Urinary bladder (tissue), 4 donors: ENCODE results near the gene FBXW7. TPM values are rescaled to one million over a fixed set of nuclear protein-coding genes. Genes with fewer than 3 reads are reported as not detected.

Experiments
- DNase-seq: peaks from one replicate; pipeline ENCODE4 v3.0.0-alpha.2; 2015; ENCODE audit errors: extremely low spot score
- H3K27ac ChIP-seq: one replicate; pipeline ENCODE4 v1.5.1; 2013; ENCODE audit warnings: low read depth, mild to moderate bottlenecking, moderate library complexity
- H3K36me3 ChIP-seq: one replicate; pipeline ENCODE4 v1.6.1; 2013; ENCODE audit warnings: mild to moderate bottlenecking, moderate library complexity; ENCODE audit not compliant: insufficient read depth
- H3K4me1 ChIP-seq: one replicate; pipeline ENCODE4 v1.6.1; 2013; ENCODE audit warnings: mild to moderate bottlenecking, moderate library complexity; ENCODE audit not compliant: insufficient read depth
- H3K4me3 ChIP-seq: one replicate; pipeline ENCODE4 v1.5.1; 2013; ENCODE audit warnings: low read depth, low read length
- WGBS: extraction: QIAGEN DNeasy Blood & Tissue Kit; methylation state at CpG from one replicate; pipeline ENCODE4 v1.1.7; 2013; 5-methylcytosine and 5-hydroxymethylcytosine counted together
- polyA plus RNA-seq: library from polyadenylated mRNA; stranded (reverse); fragments of 200-250 nt; gene quantifications from one replicate; pipeline ENCODE4 v1.2.3, GENCODE V29; 2013
- total RNA-seq: library from RNA; depleted of rRNA; stranded (reverse); fragments of >200 nt; gene quantifications from one replicate; pipeline ENCODE4 v1.2.3, GENCODE V29; 2014
- donor health status: healthy with polysubstance abuse.
- donor health status: healthy.

The FBXW7 gene
- total and polyA plus RNA-seq, 2 donors: 7.9 to 101 TPM

DNA sequence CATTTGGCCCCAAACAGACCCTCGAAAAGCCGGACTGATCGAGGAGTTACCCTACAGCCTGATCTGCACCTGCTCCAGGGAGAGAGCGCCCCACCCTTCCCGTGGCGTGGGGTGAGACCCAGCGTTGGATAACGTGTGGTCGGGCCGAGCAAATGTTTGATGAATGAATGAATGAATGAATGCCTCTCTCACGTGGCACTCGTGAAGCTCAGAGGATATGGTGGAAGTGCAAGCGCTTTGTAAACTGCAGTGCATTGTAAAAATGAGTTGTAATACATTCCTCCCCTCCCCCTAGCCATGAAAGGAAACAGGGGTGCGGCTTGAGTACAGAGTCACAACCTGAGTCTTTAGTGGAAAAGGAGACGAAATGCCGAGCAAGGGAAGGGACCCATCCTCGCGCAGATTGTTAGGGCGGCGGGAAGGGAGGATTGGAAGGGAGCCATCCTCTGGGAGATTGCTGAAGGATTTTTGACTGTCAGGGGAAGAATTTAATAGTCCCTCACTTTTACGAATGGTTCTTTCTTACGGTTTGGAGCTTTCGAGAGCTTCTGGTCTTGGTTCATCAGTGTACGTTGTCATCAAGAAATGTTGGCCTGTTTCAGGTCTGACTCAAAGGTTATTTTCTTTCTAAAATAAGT is 772 bp upstream of the FBXW7 start:
- DNase-seq: no peak
- Histone ChIP-seq H3K27ac (peak overlapping the region; percentile 91), H3K4me1 (no peaks in the 10 kb centered on the region), H3K4me3 (peak overlapping the region; percentile 64), H3K36me3 (no peaks in the 10 kb centered on the region)
- under 1% methylated on average over 24 of the region's 24 CpGs for WGBS

DNA sequence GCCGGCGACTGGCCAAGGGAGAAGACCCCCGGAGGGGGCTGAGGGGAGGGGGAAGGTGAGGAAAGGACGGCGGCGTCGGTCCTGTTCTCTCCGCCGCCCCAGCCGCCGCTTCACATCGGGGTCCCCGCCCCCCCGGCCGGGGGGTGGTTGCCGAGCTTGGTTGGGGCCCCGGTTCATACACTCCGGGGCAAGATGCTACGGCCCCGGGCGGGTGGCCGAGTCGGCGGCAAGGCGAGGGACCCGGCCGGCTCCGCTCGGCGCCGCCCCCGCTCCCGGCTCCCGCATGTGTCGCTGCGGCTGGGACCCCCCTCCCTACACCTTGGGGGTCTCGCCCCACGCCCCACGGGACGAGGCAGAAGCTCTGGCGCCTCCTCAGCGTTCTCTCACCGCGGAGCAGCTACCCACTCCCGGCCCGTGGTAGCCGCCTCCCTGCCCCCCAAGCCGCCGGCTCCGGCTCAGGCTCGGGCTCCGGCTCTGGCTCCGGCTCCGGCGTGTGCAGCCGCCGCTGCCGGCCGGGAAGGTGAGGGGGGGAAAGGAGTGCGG is 461 bp downstream of the FBXW7 start:
- under 1% methylated on average over 60 of the region's 60 CpGs for WGBS
- DNase-seq: no peak
- Histone ChIP-seq H3K4me3 (peak overlapping the region; percentile 98), H3K4me1 (no peaks in the 10 kb centered on the region), H3K27ac (peak overlapping the region; percentile 95), H3K36me3 (no peaks in the 10 kb centered on the region)

DNA sequence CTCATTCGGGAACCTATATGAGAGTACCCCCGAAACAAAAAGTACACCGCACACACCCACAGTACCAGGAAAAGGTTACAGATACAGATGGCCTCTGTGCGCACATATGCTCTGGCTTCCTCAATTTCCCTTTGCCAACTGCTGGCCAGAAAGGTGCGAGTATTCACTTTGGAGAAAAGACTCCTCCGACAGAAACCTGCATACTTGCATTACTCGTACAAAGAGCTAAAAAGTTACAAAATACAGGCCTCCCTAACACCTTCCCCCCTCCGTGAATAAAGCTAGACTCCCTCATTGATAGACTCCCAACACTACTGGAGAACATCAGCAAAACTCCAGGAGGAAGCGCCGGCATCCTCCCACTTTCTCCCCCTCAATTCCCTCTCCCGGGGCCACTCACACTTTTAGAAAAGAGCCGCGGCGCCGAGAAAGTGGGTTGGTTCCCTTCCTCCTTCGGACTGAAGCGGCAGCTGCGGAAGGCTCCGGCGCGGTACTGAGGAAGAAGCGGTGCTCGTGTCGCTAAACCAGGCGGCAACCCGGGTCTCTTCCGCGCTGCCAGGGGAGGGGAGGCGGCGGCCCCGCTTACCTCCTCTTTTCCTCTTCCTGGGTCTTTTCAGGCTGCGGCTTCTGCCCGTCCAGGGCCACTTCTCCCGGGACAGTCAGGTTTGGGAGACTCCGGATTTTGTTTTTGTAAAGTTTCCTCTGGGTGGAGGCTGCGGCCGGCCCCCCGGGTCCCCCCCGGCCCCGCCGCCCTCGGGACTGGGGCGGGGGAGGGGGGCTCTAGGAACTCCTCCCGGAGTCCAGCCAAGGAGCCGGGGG is 1.1 kb downstream of the FBXW7 start:
- Histone ChIP-seq H3K27ac (no peak overlapping the region), H3K36me3 (no peaks in the 10 kb centered on the region), H3K4me1 (no peaks in the 10 kb centered on the region), H3K4me3 (peak overlapping the region; percentile 98)
- no peak for DNase-seq
- WGBS: 2% methylated on average over 45 of the region's 45 CpGs

DNA sequence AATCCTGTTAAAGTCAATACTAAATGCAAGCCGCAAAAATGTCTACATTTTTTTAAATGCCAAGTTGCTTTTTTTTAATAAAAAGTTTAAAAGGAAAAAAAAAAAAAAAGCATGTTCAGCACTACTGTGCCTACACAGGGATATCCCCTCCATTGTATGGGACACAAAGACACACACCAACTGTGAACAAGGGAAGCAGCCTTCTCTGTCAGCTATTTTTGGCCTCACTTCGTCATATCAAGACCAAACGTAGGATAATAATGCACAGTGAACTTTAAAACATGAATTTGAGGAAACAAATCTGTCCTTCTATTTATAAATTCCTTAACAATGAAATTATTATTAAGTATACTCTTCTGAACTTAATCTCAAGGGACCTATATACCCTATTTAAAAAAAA is 4.4 kb downstream of the FBXW7 start:
- DNase-seq: no peak
- Histone ChIP-seq H3K36me3 (no peaks in the 10 kb centered on the region), H3K4me3 (no peak overlapping the region), H3K4me1 (no peaks in the 10 kb centered on the region), H3K27ac (no peak overlapping the region)
- WGBS: 70% methylated on average over 3 of the region's 3 CpGs

DNA sequence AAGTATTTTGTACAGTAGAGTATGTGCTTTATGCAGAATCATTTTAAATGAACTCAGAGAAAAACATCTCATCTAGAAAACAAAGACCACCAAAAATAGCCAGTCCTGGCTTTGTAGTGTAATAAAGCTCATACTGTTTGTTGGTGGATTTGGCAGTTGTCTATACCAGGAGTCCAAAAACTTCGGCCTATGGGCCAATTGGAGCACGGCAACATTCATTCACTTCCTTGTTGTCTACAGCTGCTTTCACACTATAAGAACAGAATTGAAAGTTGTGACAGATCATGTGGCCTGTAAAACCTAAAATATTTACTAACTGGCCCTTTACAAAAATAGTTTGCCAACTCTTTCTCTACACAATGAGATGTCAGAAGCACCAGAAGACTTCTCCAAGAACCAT is 5.3 kb downstream of the FBXW7 start:
- DNase-seq: no peak
- Histone ChIP-seq H3K36me3 (peaks cover under 1% of the 10 kb centered on the region), H3K27ac (no peak overlapping the region), H3K4me1 (no peaks in the 10 kb centered on the region), H3K4me3 (no peak overlapping the region)
- 82% methylated on average over 2 of the region's 2 CpGs for WGBS

DNA sequence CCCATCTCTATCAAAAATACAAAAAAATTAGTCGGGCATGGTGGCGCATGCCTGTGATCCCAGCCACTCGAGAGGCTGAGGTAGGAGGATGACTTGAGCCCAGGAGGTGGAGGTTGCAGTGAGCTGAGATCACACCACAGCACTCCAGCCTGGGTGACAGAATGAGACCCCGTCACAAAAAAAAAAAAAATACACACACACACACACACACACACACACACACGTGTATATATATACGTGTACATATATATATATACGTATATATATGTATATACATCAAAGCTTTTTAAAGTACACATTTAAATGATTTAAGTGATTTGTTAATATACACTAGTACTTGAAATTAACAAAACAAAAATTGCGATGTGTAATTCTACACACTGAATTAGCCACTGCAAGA is 6.0 kb downstream of the FBXW7 start:
- 94% methylated on average over 8 of the region's 8 CpGs for WGBS
- no peaks in the 10 kb centered on the region for H3K4me1 ChIP-seq
- H3K4me3 ChIP-seq: no peak overlapping the region
- H3K36me3 ChIP-seq: peaks cover 3% of the 10 kb centered on the region
- DNase-seq: no peak
- H3K27ac ChIP-seq: no peak overlapping the region

DNA sequence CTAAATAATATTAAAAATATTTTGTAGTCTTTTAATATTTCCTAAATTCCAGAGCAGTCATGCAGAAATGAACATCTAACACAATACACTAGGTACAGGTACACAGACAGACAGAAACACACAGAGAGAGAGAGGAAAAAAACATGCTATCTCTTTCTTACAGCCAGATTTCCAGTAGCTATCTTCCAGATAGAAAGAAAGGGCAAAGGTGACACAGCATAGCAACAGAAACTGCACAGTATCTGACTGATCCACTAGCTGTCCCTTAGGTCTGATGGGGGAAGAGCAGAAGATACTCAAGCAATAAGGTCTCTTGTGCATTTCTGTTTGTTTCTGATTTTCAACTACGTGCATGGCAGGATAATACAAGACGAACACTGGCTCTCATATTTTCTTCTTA is 7.8 kb downstream of the FBXW7 start:
- H3K36me3 ChIP-seq: peaks cover 3% of the 10 kb centered on the region
- no peak overlapping the region for H3K4me3 ChIP-seq
- 93% methylated on average over 2 of the region's 2 CpGs for WGBS
- no peak for DNase-seq
- no peaks in the 10 kb centered on the region for H3K4me1 ChIP-seq
- H3K27ac ChIP-seq: no peak overlapping the region

DNA sequence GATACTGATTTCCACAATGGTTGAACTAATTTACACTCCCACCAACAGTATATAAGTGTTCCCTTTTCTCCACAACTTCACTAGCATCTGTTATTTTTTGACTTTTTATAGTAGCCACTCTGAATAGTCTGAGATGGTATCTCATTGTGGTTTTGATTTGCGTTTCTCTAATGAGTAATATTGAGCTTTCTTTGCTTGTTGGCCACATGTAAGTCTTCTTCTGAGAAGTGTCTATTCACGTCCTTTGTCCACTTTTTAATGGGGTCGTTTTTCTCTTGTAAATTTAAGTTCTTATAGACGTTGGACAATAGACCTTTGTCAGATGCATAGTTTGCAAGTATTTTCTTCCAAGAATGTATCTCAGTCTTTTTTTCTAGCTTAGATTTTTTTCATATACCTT is 10.0 kb downstream of the FBXW7 start:
- WGBS: 70% methylated on average over 4 of the region's 4 CpGs
- Histone ChIP-seq H3K4me1 (no peaks in the 10 kb centered on the region), H3K27ac (no peak overlapping the region), H3K36me3 (peaks cover 3% of the 10 kb centered on the region), H3K4me3 (no peak overlapping the region)
- DNase-seq: no peak

DNA sequence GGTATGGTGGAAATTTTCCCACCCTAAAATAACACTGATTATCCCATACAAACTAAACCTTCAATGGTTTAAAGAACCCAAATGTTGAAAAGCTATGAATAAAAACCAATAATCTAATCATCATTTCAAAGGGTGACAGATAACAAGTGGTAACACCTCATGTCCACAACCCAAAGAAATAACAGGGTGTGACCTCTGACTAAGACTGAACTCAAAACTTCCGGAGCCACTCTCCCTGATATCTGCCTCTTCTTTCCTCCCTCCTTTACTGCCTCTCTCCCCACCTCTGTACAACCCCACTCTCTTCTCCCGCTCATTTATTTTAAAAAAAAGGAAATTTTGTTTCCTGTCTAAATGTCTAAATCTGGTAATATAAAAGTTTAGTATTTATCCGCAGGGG is 11.5 kb downstream of the FBXW7 start:
- DNase-seq: no peak

DNA sequence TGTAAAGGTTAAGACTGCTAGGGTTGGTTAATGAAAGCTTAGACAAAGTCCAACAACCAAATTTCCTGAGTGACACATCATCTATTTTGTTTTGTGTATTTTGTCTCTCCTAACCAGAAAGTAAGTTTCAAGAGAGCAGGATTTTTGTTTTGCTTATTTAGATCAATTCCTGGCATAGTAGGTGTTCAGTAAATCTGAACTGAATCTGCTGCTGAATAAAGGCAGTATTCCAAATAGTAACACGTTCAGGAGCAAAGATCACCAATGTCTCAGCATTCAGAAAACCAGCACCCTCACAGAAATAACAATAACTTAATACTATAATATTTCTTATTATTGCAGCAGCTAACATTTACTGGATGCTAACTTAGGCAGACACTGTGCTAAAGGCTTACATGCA is 12.2 kb downstream of the FBXW7 start:
- Histone ChIP-seq H3K27ac (no peak overlapping the region), H3K36me3 (peaks cover 3% of the 10 kb centered on the region), H3K4me3 (no peak overlapping the region), H3K4me1 (no peaks in the 10 kb centered on the region)
- no peak for DNase-seq
- WGBS: 69% methylated on average over 1 of the region's 1 CpG

More for the DNA sequence above, 11.5 kb downstream of the FBXW7 start:
- H3K4me1 ChIP-seq: no peaks in the 10 kb centered on the region
- no peak overlapping the region for H3K4me3 ChIP-seq
- WGBS: 89% methylated on average over 3 of the region's 3 CpGs
- no peak overlapping the region for H3K27ac ChIP-seq
- H3K36me3 ChIP-seq: peaks cover 3% of the 10 kb centered on the region

DNA sequence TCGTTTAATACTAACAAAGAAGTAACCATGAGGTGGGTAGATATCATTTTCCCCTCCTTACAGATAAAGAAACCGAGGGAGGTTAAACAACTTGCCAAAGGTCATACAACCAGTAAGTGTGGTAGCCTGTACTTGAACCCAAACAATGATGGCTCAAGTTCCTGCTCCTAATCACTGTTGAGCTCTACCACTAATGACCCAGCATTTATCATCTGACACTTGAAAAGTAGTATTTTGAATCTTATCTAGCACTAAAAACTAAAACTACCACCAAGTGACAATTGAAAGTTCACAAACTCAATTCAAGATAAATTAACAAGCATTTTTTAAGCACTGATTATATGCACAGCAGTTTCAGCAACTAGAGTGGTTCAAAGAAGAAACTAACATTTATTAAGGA is 13.1 kb downstream of the FBXW7 start:
- no peak for DNase-seq
- 65% methylated on average over 2 of the region's 2 CpGs for WGBS
- H3K36me3 ChIP-seq: peaks cover 3% of the 10 kb centered on the region
- no peak overlapping the region for H3K4me3 ChIP-seq
- H3K4me1 ChIP-seq: no peaks in the 10 kb centered on the region
- H3K27ac ChIP-seq: no peak overlapping the region

DNA sequence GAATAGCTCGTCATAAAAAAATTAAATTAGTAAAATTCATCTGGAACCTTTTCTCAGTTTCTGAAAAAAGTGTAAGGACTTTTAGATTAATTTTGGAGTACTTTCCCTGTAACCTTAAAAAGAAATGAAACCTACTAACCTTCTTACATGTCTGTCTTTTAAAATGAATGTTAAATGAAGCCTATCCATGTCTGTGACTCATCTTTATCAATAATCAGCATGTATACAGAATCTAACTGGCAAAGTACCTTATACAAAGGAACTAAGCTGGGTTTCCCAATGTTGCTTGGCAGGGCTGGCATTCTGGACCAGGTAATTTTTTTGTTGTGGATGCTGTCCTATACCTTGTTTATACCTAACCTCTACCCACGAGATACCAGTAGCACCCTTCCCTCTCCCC is 13.6 kb downstream of the FBXW7 start:
- Histone ChIP-seq H3K27ac (no peak overlapping the region), H3K4me1 (no peaks in the 10 kb centered on the region), H3K36me3 (peaks cover 3% of the 10 kb centered on the region), H3K4me3 (no peak overlapping the region)
- 94% methylated on average over 2 of the region's 2 CpGs for WGBS
- DNase-seq: no peak

DNA sequence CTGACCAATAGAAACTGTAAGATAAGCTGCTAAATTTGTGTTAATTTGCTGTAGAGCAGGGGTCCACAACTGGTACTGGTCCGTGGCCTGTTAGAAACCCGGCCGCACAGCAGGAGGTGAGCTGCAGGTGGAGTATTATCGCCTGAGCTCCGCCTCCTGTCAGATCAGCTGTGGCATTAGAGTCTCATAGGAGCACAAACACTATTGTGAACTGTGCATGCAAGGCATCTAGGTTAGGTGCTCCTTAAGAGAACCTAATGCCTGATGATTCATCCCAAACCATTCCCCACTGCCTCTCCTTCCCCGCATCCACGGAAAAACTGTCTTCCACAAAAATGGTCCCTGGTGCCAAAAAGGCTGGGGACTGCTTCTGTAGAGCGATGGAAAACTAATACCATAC is 19.7 kb downstream of the FBXW7 start:
- 86% methylated on average over 8 of the region's 8 CpGs for WGBS
- DNase-seq: no peak
- H3K36me3 ChIP-seq: no peaks in the 10 kb centered on the region
- no peaks in the 10 kb centered on the region for H3K4me1 ChIP-seq
- no peak overlapping the region for H3K27ac ChIP-seq
- no peak overlapping the region for H3K4me3 ChIP-seq

DNA sequence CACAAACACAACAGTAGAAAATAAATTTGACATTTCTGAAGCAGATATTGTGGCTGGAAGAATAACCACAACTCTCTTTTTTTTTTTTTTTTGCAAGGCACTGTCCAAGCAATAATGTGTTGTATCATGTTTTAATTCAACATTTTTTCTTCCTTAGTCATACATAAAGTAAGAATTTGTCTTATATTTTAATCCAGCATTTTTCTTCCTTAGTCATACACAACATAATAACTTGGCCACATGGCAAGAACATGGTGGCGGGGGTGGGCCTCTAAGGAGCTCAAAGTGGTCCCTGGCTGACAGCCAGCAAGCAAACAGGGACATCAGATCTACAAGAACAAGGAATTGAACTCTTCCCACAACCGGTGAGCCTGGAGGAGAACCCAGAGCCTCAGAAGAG is 20.2 kb downstream of the FBXW7 start:
- Histone ChIP-seq H3K27ac (no peak overlapping the region), H3K4me3 (no peak overlapping the region), H3K36me3 (no peaks in the 10 kb centered on the region), H3K4me1 (no peaks in the 10 kb centered on the region)
- no peak for DNase-seq
- 71% methylated on average over 2 of the region's 2 CpGs for WGBS
